HCT116 (cell line): ENCODE data around the gene CACNG3. TPM values are rescaled to one million over a fixed set of nuclear protein-coding genes. Genes with fewer than 3 reads are reported as not detected.

Experiments
- ATAC-seq: fragments of 200-7000 bp; cut with Tn5 transposase; 2 replicates; pipeline ENCODE4 v1.9.1; 2020; ENCODE audit warnings: mild to moderate bottlenecking, moderate library complexity
- BruUV-seq: library from RNA; stranded (reverse); fragments of 400-500 nt; replicated peaks from 2 replicates; lab custom pipeline; 2021; lab: Mats Ljungman, UMichigan
- CTCF ChIA-PET: fragments of 300-600 bp; sonication (Branson Sonifier 250); formaldehyde crosslinking; loops from one replicate; lab custom pipeline; 2021; ENCODE audit warnings: antibody characterized with exemption; lab: Charles Lee
- POLR2A ChIA-PET: fragments of 300-600, 350-600 bp; sonication (Branson Sonifier 250); formaldehyde crosslinking; loops from one replicate; lab custom pipeline; 2021; ENCODE audit warnings: antibody characterized with exemption; lab: Charles Lee
- RAD21 ChIA-PET, 2 experiments: fragments of 300-600 bp; sonication (Branson Sonifier 250); formaldehyde crosslinking; loops; one replicate each; lab custom pipeline; 2023; ENCODE audit warnings: low total read pairs in 2 of 2; ENCODE audit not compliant: uncharacterized antibody in 2 of 2, unreplicated experiment in 2 of 2, low non-redundant PET in 1 of 2; lab: Charles Lee
- DNase-seq: peaks from one replicate; pipeline ENCODE4 v3.0.0-alpha.2; 2010; ENCODE audit warnings: low read depth, low spot score
- H2AFZ ChIP-seq: fragments of 200-600 bp; shearing (Covaris generic), sonication (generic); 2 replicates; pipeline ENCODE4 v1.6.1; 2017; ENCODE audit warnings: low read depth, mixed run types, mixed read lengths, antibody characterized with exemption, low read length; ENCODE audit not compliant: poor library complexity, severe bottlenecking
- H3K27ac ChIP-seq: 2 replicates; pipeline ENCODE4 v1.5.1; 2012; ENCODE audit warnings: low read depth, low read length
- H3K27me3 ChIP-seq: fragments of 200-600 bp; sonication (generic); 2 replicates; pipeline ENCODE4 v1.6.1; 2016; ENCODE audit warnings: mixed run types, low read length, mixed read lengths; ENCODE audit not compliant: insufficient read depth
- H3K36me3 ChIP-seq, 2 experiments: fragments of 200-500 bp in 1 of 2; fragments of 200-600 bp in 1 of 2; sonication (Bioruptor generic) in 1 of 2; sonication (generic) in 1 of 2; 2 replicates each; pipeline versions ENCODE4 v1.5.1 to v1.6.1; 2014 to 2016; ENCODE audit warnings: low read length in 2 of 2, inconsistent platforms in 1 of 2, mixed read lengths in 1 of 2, mixed run types in 1 of 2; ENCODE audit not compliant: insufficient read depth in 2 of 2, control insufficient read depth in 1 of 2
- H3K4me1 ChIP-seq, 2 experiments: fragments of 200-600 bp in 1 of 2; sonication (generic) in 1 of 2; 2 replicates each; pipeline versions ENCODE4 v1.5.1 to v1.6.1; 2012 to 2017; ENCODE audit warnings: low read length in 2 of 2, inconsistent platforms in 1 of 2, mild to moderate bottlenecking in 1 of 2, mixed read lengths in 1 of 2, mixed run types in 1 of 2, moderate library complexity in 1 of 2; ENCODE audit not compliant: insufficient read depth in 2 of 2, control insufficient read depth in 1 of 2
- H3K4me2 ChIP-seq: fragments of 200-600 bp; sonication (generic); 2 replicates; pipeline ENCODE4 v1.6.1; 2017; ENCODE audit warnings: mixed run types, low read length, mixed read lengths
- H3K4me3 ChIP-seq, 2 experiments: fragments of 200-600 bp in 1 of 2; sonication (generic) in 1 of 2; replicated peaks in 1 of 2; 2 replicates each; pipeline ENCODE4 v1.5.1; 2011 to 2016; ENCODE audit warnings: low read length in 2 of 2, control low read depth in 1 of 2, low read depth in 1 of 2, mild to moderate bottlenecking in 1 of 2, mixed read lengths in 1 of 2, mixed run types in 1 of 2
- H3K79me2 ChIP-seq: fragments of 200-600 bp; sonication (generic); 2 replicates; pipeline ENCODE4 v1.6.1; 2017; ENCODE audit warnings: mild to moderate bottlenecking, mixed run types, low read length, moderate library complexity, mixed read lengths; ENCODE audit not compliant: insufficient read depth
- H3K9ac ChIP-seq: fragments of 200-600 bp; sonication (generic); 2 replicates; pipeline ENCODE4 v1.6.1; 2016; ENCODE audit warnings: low read length, mixed read lengths
- H3K9me2 ChIP-seq: fragments of 200-600 bp; sonication (generic), shearing (Covaris generic); 2 replicates; pipeline ENCODE4 v1.6.1; 2017; ENCODE audit warnings: mixed run types, mild to moderate bottlenecking, moderate library complexity; ENCODE audit not compliant: insufficient read depth
- H3K9me3 ChIP-seq, 2 experiments: fragments of 200-500 bp in 1 of 2; fragments of 200-600 bp in 1 of 2; sonication (Bioruptor generic) in 1 of 2; sonication (generic) in 1 of 2; 2 replicates each; pipeline ENCODE4 v1.6.1; 2014 to 2017; ENCODE audit warnings: low read length in 2 of 2, mixed read lengths in 2 of 2, inconsistent platforms in 1 of 2, low read depth in 1 of 2, mild to moderate bottlenecking in 1 of 2, mixed run types in 1 of 2, moderate library complexity in 1 of 2; ENCODE audit not compliant: control insufficient read depth in 1 of 2, insufficient read depth in 1 of 2
- H4K20me1 ChIP-seq: fragments of 200-600 bp; sonication (generic), shearing (Covaris generic); 2 replicates; pipeline ENCODE4 v1.6.1; 2017; ENCODE audit warnings: mixed run types, mild to moderate bottlenecking, moderate library complexity; ENCODE audit not compliant: insufficient read depth
- CBX3 ChIP-seq: IDR thresholded peaks from 2 replicates; pipeline ENCODE4 v1.6.1; 2012; ENCODE audit warnings: low read depth
- CEBPB ChIP-seq: IDR thresholded peaks from 2 replicates; pipeline ENCODE4 v1.6.1; 2012; ENCODE audit warnings: low read depth
- EGR1 ChIP-seq: IDR thresholded peaks from 2 replicates; pipeline ENCODE4 v1.6.1; 2012; ENCODE audit warnings: low read depth
- ELF1 ChIP-seq: IDR thresholded peaks from 2 replicates; pipeline ENCODE4 v1.6.1; 2012; ENCODE audit warnings: low read depth, borderline replicate concordance
- EZH2 ChIP-seq: fragments of 200-600 bp; sonication (generic); IDR thresholded peaks from 2 replicates; pipeline ENCODE4 v1.6.1; 2017; ENCODE audit warnings: antibody characterized with exemption, mixed run types
- EZH2phosphoT487 ChIP-seq: fragments of 200-600 bp; IDR thresholded peaks from 2 replicates; pipeline ENCODE4 v1.6.1; 2018; ENCODE audit warnings: antibody characterized with exemption, borderline replicate concordance
- FOSL1 ChIP-seq: IDR thresholded peaks from 2 replicates; pipeline ENCODE4 v1.6.1; 2012; ENCODE audit warnings: low read depth
- POLR2AphosphoS5 ChIP-seq: IDR thresholded peaks from 2 replicates; pipeline ENCODE4 v1.6.1; 2011; ENCODE audit warnings: mild to moderate bottlenecking, low read depth, low read length, moderate library complexity
- RAD21 ChIP-seq: IDR thresholded peaks from 2 replicates; pipeline ENCODE4 v1.6.1; 2012; ENCODE audit warnings: low read depth, mild to moderate bottlenecking
- REST ChIP-seq: IDR thresholded peaks from 2 replicates; pipeline ENCODE4 v1.6.1; 2012; ENCODE audit warnings: low read depth
- SIN3A ChIP-seq: IDR thresholded peaks from 2 replicates; pipeline ENCODE4 v1.6.1; 2012; ENCODE audit warnings: low read depth
- SP1 ChIP-seq: IDR thresholded peaks from 2 replicates; pipeline ENCODE4 v1.6.1; 2012; ENCODE audit warnings: low read depth
- SRF ChIP-seq: IDR thresholded peaks from 2 replicates; pipeline ENCODE4 v1.6.1; 2012; ENCODE audit warnings: low read depth
- TCF7L2 ChIP-seq: IDR thresholded peaks from 2 replicates; pipeline ENCODE4 v1.7.0; 2011; ENCODE audit warnings: borderline replicate concordance, inconsistent platforms; ENCODE audit not compliant: insufficient read depth, insufficient read length; ENCODE audit errors: extremely low read depth
- YY1 ChIP-seq: IDR thresholded peaks from 2 replicates; pipeline ENCODE4 v1.6.1; 2011; ENCODE audit warnings: low read length, low read depth, moderate library complexity, mild to moderate bottlenecking; ENCODE audit not compliant: insufficient replicate concordance; ENCODE audit errors: extremely low read depth
- ZFX ChIP-seq: fragments of 450-650 bp; IDR thresholded peaks from 2 replicates; pipeline ENCODE4 v1.6.1; 2017
- intact Hi-C: fragments of 100-400 bp; cut with micrococcal nuclease; formaldehyde crosslinking; loops from 2 replicates; pipeline ENCODE4 v1.10.0; 2022
- total RNA-seq: library from RNA; stranded (reverse); gene quantifications from one replicate; pipeline ENCODE4 v1.2.1, GENCODE V29; 2021; ENCODE audit not compliant: unreplicated experiment
- TF ChIP-seq, protein P1 (sequence below): IDR thresholded peaks from 2 replicates; pipeline ENCODE4 v1.6.1; 2012
- TF ChIP-seq, protein P2 (sequence below): IDR thresholded peaks from 2 replicates; pipeline ENCODE4 v1.6.1; 2012
- TF ChIP-seq, protein P3 (sequence below): IDR thresholded peaks from 2 replicates; pipeline ENCODE4 v1.6.1; 2011; ENCODE audit warnings: mild to moderate bottlenecking, low read length, moderate library complexity; ENCODE audit not compliant: insufficient replicate concordance; ENCODE audit errors: extremely low read depth

The CACNG3 gene
- total RNA-seq, 1 experiment from 2014 or later = not detected

- Histone ChIP-seq H3K4me1 (no peaks in the 10 kb centered on the region), H3K9ac (no peak overlapping the region), H3K36me3 (no peaks in the 10 kb centered on the region), H3K27ac (no peak overlapping the region), H3K79me2 (no peaks in the 10 kb centered on the region), H2AFZ (no peak overlapping the region), H3K9me3 (no peaks in the 10 kb centered on the region), H3K27me3 (peaks cover 21% of the 10 kb centered on the region; the same call in 1 of the 2 replicates), H3K4me3 (no peak overlapping the region), H3K9me2 (no peaks in the 10 kb centered on the region), H4K20me1 (no peaks in the 10 kb centered on the region), H3K4me2 (no peak overlapping the region)
- ChIA-PET POLR2A (no interaction called here), RAD21 (no interaction called here), CTCF (no interaction called here)
- ATAC-seq = no peak
- DNase-seq = no peak
- TF ChIP-seq ZFX (no peak), EGR1 (no peak), EZH2 (no peak), FOSL1 (no peak), SRF (no peak), SP1 (no peak), CEBPB (no peak), RAD21 (no peak), EZH2phosphoT487 (no peak), POLR2AphosphoS5 (no peak), CBX3 (no peak), SIN3A (no peak), YY1 (no peak), REST (no peak), ELF1 (no peak), TCF7L2 (no peak)
- TF ChIP-seq, protein P1, sequence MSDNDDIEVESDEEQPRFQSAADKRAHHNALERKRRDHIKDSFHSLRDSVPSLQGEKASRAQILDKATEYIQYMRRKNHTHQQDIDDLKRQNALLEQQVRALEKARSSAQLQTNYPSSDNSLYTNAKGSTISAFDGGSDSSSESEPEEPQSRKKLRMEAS = no peak
- TF ChIP-seq, protein P2, sequence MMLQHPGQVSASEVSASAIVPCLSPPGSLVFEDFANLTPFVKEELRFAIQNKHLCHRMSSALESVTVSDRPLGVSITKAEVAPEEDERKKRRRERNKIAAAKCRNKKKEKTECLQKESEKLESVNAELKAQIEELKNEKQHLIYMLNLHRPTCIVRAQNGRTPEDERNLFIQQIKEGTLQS = no peak
- TF ChIP-seq, protein P3, sequence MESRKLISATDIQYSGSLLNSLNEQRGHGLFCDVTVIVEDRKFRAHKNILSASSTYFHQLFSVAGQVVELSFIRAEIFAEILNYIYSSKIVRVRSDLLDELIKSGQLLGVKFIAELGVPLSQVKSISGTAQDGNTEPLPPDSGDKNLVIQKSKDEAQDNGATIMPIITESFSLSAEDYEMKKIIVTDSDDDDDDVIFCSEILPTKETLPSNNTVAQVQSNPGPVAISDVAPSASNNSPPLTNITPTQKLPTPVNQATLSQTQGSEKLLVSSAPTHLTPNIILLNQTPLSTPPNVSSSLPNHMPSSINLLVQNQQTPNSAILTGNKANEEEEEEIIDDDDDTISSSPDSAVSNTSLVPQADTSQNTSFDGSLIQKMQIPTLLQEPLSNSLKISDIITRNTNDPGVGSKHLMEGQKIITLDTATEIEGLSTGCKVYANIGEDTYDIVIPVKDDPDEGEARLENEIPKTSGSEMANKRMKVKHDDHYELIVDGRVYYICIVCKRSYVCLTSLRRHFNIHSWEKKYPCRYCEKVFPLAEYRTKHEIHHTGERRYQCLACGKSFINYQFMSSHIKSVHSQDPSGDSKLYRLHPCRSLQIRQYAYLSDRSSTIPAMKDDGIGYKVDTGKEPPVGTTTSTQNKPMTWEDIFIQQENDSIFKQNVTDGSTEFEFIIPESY = no peak
- intact Hi-C loops = no loop called here
- BruUV-seq = no TSS peak
Observed at GRCh38 chr16:24232936-24233335, 23.2 kb upstream of the CACNG3 start.
